HL-60 (cell line): Measurements from ENCODE around the gene CEP295NL.
"Not testable (repeated sequence)": the region's sequence is repeated elsewhere in the genome, so short reads cannot be mapped to it uniquely, and the experiment has no call there.

Experiments used
- DNase-seq, 2 experiments: peaks; one replicate each; pipeline ENCODE4 v3.0.0-alpha.2; 2010 to 2020; ENCODE audit warnings: low read depth in 1 of 2, low spot score in 1 of 2
- H3K27ac ChIP-seq: fragments of 250-450 bp; sonication (Bioruptor Pico); replicated peaks from 2 replicates; pipeline ENCODE4 v1.5.1; 2020; ENCODE audit warnings: mild to moderate bottlenecking, moderate library complexity
- H3K27me3 ChIP-seq: fragments of 250-450 bp; sonication (Bioruptor Pico); 2 replicates; pipeline ENCODE4 v1.5.1; 2021; ENCODE audit warnings: mild to moderate bottlenecking, moderate library complexity; ENCODE audit not compliant: insufficient read depth, poor library complexity, severe bottlenecking
- H3K4me3 ChIP-seq: replicated peaks from 2 replicates; pipeline ENCODE4 v1.5.1; 2011; ENCODE audit warnings: mild to moderate bottlenecking, control low read depth, low read length; ENCODE audit not compliant: insufficient read depth
- CTCF ChIP-seq: IDR thresholded peaks from one replicate; pipeline ENCODE4 v1.5.1; 2011; ENCODE audit warnings: low read length, control low read depth, inconsistent platforms; ENCODE audit not compliant: insufficient read depth
- GABPA ChIP-seq: IDR thresholded peaks from 2 replicates; pipeline ENCODE4 v1.6.1; 2012; ENCODE audit warnings: low read depth
- POLR2AphosphoS5 ChIP-seq: IDR thresholded peaks from 2 replicates; pipeline ENCODE4 v1.6.1; 2012; ENCODE audit warnings: low read depth
- REST ChIP-seq: IDR thresholded peaks from 2 replicates; pipeline ENCODE4 v1.6.1; 2012; ENCODE audit warnings: low read depth; ENCODE audit not compliant: insufficient replicate concordance
- SPI1 ChIP-seq: IDR thresholded peaks from 2 replicates; pipeline ENCODE4 v1.6.1; 2012; ENCODE audit warnings: low read depth, mild to moderate bottlenecking, borderline replicate concordance

The CEP295NL gene

GRCh38 chr17:78870621-78871020 lies 32.4 kb downstream of the CEP295NL start:
- DNase-seq, result no peak
- H3K27ac ChIP-seq, result no peak overlapping the region
- H3K27me3 ChIP-seq, result no peaks in the 10 kb centered on the region
- TF ChIP-seq REST (no peak), POLR2AphosphoS5 (no peak), GABPA (no peak), SPI1 (no peak), CTCF (no peak)
- H3K4me3 ChIP-seq, result no peak overlapping the region

GRCh38 chr17:78868391-78868790 lies 34.6 kb downstream of the CEP295NL start:
- no peak for DNase-seq
- TF ChIP-seq SPI1, result no peak
- TF ChIP-seq CTCF, result no peak
- no peak for TF ChIP-seq REST
- no peak for TF ChIP-seq GABPA
- TF ChIP-seq POLR2AphosphoS5, result no peak
- Histone ChIP-seq H3K27me3 (no peaks in the 10 kb centered on the region), H3K27ac (no peak overlapping the region), H3K4me3 (no peak overlapping the region)

- H3K27ac ChIP-seq, result peak overlapping the region; percentile 29
- H3K27me3 ChIP-seq, H3K4me3 ChIP-seq, DNase-seq: not testable (repeated sequence)
These were observed 36.0 kb downstream of the CEP295NL start for GRCh38 chr17:78867046-78867445.

GRCh38 chr17:78865682-78866390 lies 37.2 kb downstream of the CEP295NL start:
- TF ChIP-seq POLR2AphosphoS5 (no peak), GABPA (no peak), CTCF (peak; percentile 97), SPI1 (no peak), REST (peak; percentile 74)
- no peak overlapping the region for H3K4me3 ChIP-seq
- DNase-seq, result peak in 1 of 2 experiments; percentile 77
- H3K27me3 ChIP-seq, result no peaks in the 10 kb centered on the region
- H3K27ac ChIP-seq, result no peak overlapping the region
